ENCODE measurements around the gene SMIM36. TPM values are rescaled to one million over a fixed set of nuclear protein-coding genes. Genes with fewer than 3 reads are reported as not detected.
"Not testable (repeated sequence)": the region's sequence is repeated elsewhere in the genome, so short reads cannot be mapped to it uniquely, and the experiment has no call there.

The SMIM36 gene
- total RNA-seq, 2 donors from 2014 or later: not detected

GRCh38 chr17:55407641-55408566 lies 103.3 kb downstream of the SMIM36 start:
- Mint-ChIP-seq H3K4me3 (no peak overlapping the region), H3K36me3 (ENCODE audit: insufficient read depth in 2 of 2) (peaks cover 18 to 33% of the 10 kb centered on the region in 2 donors), H3K9me3 (no peaks in the 10 kb centered on the region), H3K4me1 (ENCODE audit: low read depth) (no peaks in the 10 kb centered on the region), H3K27ac (no peak overlapping the region), H3K27me3 (ENCODE audit: low read depth) (no peaks in the 10 kb centered on the region)
- DNase-seq (no peak), ATAC-seq (replicated peaks in 1 of 2) (no peak)

GRCh38 chr17:55405600-55405999 lies 105.7 kb downstream of the SMIM36 start:
- Mint-ChIP-seq H3K27ac (no peak overlapping the region), H3K4me1 (ENCODE audit: low read depth) (no peaks in the 10 kb centered on the region), H3K9me3 (no peaks in the 10 kb centered on the region), H3K27me3 (ENCODE audit: low read depth) (no peaks in the 10 kb centered on the region), H3K4me3 (no peak overlapping the region), H3K36me3 (ENCODE audit: insufficient read depth in 2 of 2) (peaks cover 12 to 36% of the 10 kb centered on the region in 2 donors)
- ATAC-seq (replicated peaks in 1 of 2): no peak
- DNase-seq: no peak

- peaks cover 17 to 35% of the 10 kb centered on the region in 2 donors for H3K36me3 Mint-ChIP-seq (ENCODE audit: insufficient read depth in 2 of 2)
- not testable (repeated sequence) for ATAC-seq (replicated peaks in 1 of 2); H3K27me3 Mint-ChIP-seq (ENCODE audit: low read depth); H3K27ac Mint-ChIP-seq; DNase-seq; H3K4me1 Mint-ChIP-seq (ENCODE audit: low read depth); H3K4me3 Mint-ChIP-seq; H3K9me3 Mint-ChIP-seq
These were observed 107.1 kb downstream of the SMIM36 start for GRCh38 chr17:55404197-55404596.

GRCh38 chr17:55402374-55402773 lies 108.9 kb downstream of the SMIM36 start:
- H3K27me3 Mint-ChIP-seq (ENCODE audit: low read depth): no peaks in the 10 kb centered on the region
- H3K36me3 Mint-ChIP-seq (ENCODE audit: insufficient read depth in 2 of 2): peaks cover 19 to 39% of the 10 kb centered on the region in 2 donors
- peaks cover 5% of the 10 kb centered on the region for H3K4me1 Mint-ChIP-seq (ENCODE audit: low read depth)
- DNase-seq (no peak), ATAC-seq (replicated peaks in 1 of 2) (no peak)
- H3K9me3 Mint-ChIP-seq: no peaks in the 10 kb centered on the region
- no peak overlapping the region for H3K27ac Mint-ChIP-seq
- no peak overlapping the region for H3K4me3 Mint-ChIP-seq

Other genes starting within 250 kb of the SMIM36 start
- 10 to 100 TPM; 23.9 to 44.3 TPM for gene HLF, start 246.5 kb downstream of the SMIM36 start, total RNA-seq
- gene MMD, start 89.6 kb downstream of the SMIM36 start, total RNA-seq: 10 to 100 TPM; 35.0 to 39.3 TPM
- gene TMEM100, start 211.4 kb upstream of the SMIM36 start, total RNA-seq: not detected
- gene PCTP, start 239.6 kb upstream of the SMIM36 start, total RNA-seq: 10 to 100 TPM in 1 of 2 donors, 1 to 10 TPM in 1; 9.2 to 11.1 TPM